GM19035 (cell line): Measurements from ENCODE around the gene EVI5.

ENCODE experiments used
- ATAC-seq: cut with Tn5 transposase; IDR thresholded peaks from one replicate; pipeline ENCODE4 v1.9.1; 2021; ENCODE audit not compliant: unreplicated experiment

The EVI5 gene

GRCh38 chr1:92486251-92487077 lies 298.4 kb downstream of the EVI5 start, which contains the start of gene GFI1:
Gene GFI1 (minus strand): TSS chr1:92486925. CDS start chr1:92483487, 3,438 bp downstream.
- peak; percentile 17 for ATAC-seq

GRCh38 chr1:92485381-92486250 lies 299.3 kb downstream of the EVI5 start:
- peak; percentile 56 for ATAC-seq

GRCh38 chr1:92484472-92485380 lies 300.2 kb downstream of the EVI5 start:
- ATAC-seq = peak; percentile 22

GRCh38 chr1:92483610-92484471 lies 301.1 kb downstream of the EVI5 start:
- ATAC-seq = no peak

- ATAC-seq = no peak
Measured at GRCh38 chr1:92482665-92483609, 302.0 kb downstream of the EVI5 start.

GRCh38 chr1:92481971-92482664 lies 302.8 kb downstream of the EVI5 start:
- no peak for ATAC-seq

- ATAC-seq = no peak
Measured at GRCh38 chr1:92481599-92481925, 303.3 kb downstream of the EVI5 start.

GRCh38 chr1:92480813-92481598 lies 303.9 kb downstream of the EVI5 start:
- ATAC-seq = no peak

GRCh38 chr1:92480200-92480812 lies 304.6 kb downstream of the EVI5 start:
- ATAC-seq = no peak

- ATAC-seq = no peak
Measured at GRCh38 chr1:92479587-92479986, 305.3 kb downstream of the EVI5 start.

GRCh38 chr1:92478393-92478792 lies 306.5 kb downstream of the EVI5 start:
- ATAC-seq = no peak

- no peak for ATAC-seq
Measured at GRCh38 chr1:92476071-92476631, 308.8 kb downstream of the EVI5 start.

GRCh38 chr1:92475029-92475428 lies 309.9 kb downstream of the EVI5 start:
- no peak for ATAC-seq

- ATAC-seq = peak; percentile 70
Measured at GRCh38 chr1:92473781-92474495, 311.0 kb downstream of the EVI5 start.

GRCh38 chr1:92470216-92470615 lies 314.7 kb downstream of the EVI5 start:
- ATAC-seq = no peak

GRCh38 chr1:92466683-92467352 lies 318.1 kb downstream of the EVI5 start:
- ATAC-seq = no peak
